ACHN (cell line): ENCODE measurements around the gene NPR3.
A peak's percentile ranks its signal among the peaks of the same experiment; 100 is the strongest.

Source experiments
- DNase-seq: peaks from one replicate; pipeline ENCODE4 v3.0.0-alpha.2; 2015
- in situ Hi-C: cut with HindIII; loops from 2 replicates; pipeline ENCODE4 v1.10.0; 2017; ENCODE audit warnings: low sequenced_read_pairs, low pct_ligation_motif_present, low pct_unique_long_range_greater_than_20kb

NPR3 gene, protein sequence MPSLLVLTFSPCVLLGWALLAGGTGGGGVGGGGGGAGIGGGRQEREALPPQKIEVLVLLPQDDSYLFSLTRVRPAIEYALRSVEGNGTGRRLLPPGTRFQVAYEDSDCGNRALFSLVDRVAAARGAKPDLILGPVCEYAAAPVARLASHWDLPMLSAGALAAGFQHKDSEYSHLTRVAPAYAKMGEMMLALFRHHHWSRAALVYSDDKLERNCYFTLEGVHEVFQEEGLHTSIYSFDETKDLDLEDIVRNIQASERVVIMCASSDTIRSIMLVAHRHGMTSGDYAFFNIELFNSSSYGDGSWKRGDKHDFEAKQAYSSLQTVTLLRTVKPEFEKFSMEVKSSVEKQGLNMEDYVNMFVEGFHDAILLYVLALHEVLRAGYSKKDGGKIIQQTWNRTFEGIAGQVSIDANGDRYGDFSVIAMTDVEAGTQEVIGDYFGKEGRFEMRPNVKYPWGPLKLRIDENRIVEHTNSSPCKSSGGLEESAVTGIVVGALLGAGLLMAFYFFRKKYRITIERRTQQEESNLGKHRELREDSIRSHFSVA

DNA sequence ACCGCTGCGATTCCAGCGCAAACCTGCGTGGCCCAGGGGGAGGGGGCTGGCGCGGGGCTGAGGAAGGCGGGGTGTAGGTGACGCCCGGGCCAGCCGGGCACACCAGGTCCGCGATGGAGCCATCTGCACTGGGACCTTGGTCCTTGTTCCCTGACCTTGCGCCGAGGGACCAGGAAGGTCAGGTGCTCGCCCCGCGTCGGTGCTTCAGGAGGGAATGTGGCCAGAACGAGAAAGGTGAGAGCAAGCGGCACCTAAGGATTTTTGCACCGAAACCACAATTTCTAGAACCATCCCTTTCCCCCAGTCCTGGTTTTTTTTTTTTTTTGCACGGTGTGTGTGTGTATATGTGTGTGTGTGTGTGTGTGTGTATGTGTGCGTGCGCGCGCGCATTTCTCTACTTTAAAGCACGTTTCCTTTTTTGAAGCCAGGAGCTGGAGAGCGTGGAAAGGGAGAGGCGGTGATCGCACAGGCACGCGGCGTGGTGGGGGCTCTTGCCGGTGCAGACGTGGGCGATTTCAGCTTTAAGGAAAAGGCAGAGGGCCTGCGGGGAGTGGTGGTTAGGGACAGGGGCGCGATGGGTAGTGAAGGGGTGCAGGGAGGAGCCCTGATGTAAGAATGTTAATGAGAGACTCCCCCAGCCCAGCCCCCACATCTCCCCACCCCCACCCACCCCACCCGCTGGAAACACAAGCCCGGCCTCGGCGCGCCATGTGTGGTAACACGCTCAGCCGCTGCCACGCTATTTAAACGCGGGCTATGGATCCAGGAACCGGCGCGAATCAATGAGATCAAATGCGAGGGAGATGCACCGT, at the start of gene NPR3:
Gene NPR3, plus strand, starts transcription at position 772 of the 812 bp plus-strand sequence. CDS start 456 bp downstream, outside the sequence.
- DNase-seq = no peak
- in situ Hi-C loops = no loop called here

DNA sequence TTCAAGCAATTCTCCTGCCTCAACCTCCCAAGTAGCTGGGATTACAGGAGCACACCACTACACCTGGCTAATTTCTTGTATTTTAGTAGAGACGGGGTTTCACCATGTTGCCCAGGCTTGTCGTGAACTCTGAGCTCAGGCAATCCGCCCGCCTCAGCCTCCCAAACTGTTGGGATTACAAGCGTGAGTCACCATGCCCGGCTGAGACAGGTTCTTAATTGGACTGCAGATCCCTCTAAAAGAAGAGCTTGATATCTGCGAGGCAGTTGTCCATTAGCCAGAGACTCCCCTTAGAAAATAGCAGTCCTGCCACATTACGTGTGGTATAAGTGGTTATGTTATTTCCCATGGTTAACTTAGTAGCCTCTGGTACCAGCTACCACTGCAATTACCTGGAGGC, 46.6 kb upstream of the NPR3 start:
- DNase-seq = no peak
- in situ Hi-C loops = no loop called here

DNA sequence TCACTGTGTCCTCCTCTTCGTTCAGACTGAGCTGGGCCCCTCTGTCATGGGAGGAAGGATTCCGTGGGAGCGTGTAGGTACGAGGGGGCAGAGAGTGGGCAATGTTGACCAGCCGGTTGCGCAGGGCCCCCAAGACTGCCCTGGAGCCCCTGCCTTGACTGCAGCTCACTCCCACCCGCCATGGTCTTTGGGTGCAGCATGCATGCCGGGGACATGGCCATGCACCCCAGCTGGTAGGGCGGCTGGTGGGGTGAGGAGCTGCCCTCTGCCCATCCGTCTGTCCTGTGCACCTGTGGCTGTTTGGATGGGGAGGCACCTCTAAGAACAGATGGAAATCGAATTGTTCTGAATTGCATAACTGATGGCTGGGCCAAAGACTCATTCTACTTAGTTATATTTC, 42.6 kb upstream of the NPR3 start:
- DNase-seq = no peak
- in situ Hi-C loops = no loop called here

DNA sequence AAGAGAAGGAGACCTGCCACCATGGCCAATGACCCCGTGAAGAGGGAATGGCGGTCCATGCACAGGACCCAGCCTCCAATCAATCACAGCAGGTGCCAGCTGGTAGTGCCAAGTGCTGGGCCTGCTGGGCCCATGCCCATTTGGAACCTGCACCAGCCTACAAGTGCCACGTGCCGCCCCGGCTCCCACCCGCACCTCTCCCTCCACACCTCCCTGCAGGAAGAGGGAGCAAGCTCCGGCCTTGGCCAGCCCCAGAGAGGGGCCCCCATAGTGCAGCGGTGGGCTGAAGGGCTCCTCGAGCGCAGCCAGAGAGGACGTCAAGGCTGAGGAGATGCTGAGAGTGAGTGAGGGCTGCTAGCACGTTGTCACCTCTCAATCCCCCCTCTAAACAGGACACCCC, 37.8 kb upstream of the NPR3 start:
- no peak for DNase-seq
- in situ Hi-C loops = no loop called here

DNA sequence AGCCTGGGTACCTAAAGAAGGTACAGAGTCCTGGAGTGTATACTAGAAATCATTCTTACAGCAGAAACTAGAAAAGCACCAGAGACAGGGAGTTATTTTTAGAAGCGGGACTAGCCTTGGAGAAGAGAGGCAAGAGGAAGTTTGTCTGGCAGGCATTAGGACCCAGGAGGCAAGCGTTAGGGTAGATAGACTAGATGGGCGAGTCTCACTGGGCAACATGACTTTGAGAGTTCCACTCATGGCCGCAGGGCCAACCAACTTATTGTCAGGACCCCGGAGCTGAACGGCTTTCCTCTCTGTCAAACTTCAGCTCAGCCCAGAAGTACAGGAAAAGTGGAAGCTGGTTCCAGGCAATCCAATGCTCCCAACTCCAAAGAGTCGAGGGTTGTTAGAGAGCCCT, 34.1 kb upstream of the NPR3 start:
- no peak for DNase-seq
- in situ Hi-C loops = no loop called here

DNA sequence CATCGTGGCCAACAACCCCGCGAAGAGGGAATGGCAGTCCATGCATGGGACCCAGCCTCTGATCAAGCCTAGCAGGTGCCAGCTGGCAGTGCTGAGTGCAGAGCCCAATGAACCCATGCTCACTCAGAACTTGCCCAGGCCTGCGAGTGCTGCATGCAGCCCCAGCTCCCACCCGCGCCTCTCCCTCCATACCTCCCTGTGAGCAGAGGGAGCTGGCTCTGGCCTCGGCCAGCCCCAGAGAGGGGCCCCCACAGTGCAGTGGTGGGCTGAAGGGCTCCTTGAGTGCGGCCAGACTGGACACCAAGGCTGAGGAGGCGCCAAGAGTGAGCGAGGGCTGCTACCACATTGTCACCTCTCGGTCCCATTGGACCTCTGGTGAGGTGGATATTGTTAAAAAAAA, 32.6 kb upstream of the NPR3 start:
- in situ Hi-C loops = no loop called here
- no peak for DNase-seq

DNA sequence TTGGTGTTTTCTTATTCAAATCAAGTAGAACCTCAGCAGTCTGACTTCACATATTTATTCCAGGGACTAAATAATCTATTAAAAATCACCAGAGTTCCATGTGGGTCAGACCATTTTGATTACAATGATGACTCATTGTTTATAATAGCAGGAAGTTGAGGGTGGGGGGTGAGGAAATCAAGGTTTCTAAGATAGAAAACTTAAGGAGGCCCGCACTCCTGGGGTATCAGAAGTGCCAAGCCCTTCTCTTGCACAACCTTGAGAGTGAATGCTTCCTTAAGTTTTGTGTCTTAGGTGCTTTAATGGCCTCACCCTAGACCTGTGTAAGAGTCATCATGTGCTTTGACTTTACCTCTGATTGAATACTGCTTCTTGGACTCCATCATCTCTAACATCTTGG, 31.9 kb upstream of the NPR3 start:
- DNase-seq = no peak
- in situ Hi-C loops = no loop called here

DNA sequence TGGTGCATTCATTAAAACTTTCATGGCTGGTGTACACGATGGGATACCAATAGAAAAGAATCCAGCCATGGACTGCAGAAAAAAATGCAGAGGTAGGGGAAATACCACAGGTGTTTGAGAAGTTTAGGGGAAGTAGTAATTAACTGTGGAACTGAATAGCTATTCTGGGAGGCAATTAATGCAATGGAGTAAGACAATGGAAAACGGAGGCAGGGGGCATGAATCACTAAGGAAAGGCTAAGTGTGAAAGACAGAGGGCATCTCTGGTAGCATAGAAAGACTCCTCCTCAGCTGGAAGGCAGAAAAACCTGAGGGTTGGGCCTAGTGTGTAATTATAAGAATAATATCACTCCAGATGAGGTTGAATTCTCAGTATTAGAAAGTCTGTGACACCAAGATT, 30.9 kb upstream of the NPR3 start:
- in situ Hi-C loops = no loop called here
- no peak for DNase-seq

DNA sequence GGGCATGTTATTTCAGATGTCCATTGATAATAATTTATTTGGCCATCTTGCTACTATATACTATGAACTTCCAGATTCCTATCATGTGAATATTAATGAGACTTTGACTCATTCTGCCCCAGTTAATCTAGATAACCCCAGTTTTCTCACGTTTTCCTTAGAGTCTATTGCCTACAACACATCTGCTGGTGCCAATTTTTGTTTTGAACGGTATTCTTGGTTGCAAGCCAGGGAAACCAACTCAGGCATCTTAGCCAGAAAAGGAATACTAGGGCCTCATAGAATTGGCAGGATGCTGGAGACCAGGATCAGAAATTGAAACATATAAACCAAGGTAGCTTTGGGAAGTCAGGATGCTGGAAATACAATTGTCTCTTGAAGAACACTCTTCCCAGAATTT, 28.0 kb upstream of the NPR3 start:
- DNase-seq = no peak
- in situ Hi-C loops = no loop called here

DNA sequence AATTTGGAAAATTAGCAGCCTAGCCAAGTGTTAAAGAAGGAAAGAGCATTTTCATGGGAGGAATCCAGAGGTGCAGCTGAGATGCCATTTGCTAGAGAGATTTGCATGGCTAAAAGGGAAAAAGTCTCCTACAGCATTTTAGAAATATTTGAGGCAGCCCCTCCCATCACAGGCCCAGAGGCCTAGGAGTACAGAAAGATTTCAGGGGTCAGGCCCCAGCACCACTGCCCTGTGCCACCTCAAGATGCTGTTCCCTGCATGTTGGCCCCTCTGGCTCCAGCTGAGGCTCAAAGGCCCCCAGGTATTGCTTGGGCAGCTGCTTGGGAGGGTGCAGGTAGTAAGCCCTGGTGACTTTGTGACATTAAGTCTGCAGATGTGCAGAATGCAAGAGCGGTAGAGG, 26.9 kb upstream of the NPR3 start:
- in situ Hi-C loops = no loop called here
- no peak for DNase-seq

DNA sequence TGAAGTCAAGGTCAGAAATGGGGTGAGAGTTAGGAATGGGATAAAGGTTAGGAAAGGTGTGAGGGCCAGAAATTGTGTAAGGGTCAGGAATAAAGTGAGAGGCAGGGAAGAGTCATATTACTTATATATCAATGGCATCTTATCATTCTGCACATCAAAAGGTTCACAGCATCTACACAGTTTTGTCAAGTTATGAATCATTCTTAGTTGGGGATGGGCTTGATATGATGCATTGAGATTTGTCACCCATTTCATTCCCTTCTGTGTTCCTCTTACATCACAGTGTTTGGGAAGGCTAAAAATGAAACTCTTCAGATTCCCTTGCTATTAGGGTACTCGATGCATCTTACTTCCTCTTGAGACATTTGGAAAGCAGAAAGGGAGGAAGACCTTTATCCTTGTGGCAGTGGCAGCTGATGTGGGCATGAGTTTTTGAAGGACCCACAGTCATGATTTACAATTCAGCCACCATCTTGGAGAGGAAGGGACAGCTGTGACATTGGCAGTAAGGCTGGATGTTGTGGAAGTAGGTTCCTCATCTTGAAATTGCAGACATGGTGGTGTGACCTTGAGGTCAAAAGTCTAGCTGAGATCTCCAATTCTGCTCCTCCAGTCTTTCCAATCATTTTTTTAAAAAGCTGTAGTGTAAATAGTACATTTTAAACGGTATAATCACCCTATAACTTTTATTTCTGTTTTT, 24.2 kb upstream of the NPR3 start:
- in situ Hi-C loops = no loop called here
- no peak for DNase-seq

DNA sequence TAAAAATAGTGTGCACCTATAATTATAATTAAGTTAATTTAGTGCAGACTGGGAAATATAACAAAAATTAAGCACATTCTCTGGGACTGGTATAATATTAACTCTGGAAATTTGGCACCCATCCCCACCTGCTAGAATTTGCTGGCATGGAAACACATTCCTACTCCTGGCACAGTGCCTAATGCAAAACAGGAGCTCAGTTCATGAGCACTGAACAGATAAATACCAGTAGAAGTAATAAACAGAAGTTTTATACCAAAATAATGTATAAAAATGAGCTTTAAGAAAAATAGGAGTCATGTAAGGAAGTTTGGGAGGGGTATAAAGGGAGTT, 23.7 kb upstream of the NPR3 start:
- DNase-seq = no peak
- in situ Hi-C loops = no loop called here

DNA sequence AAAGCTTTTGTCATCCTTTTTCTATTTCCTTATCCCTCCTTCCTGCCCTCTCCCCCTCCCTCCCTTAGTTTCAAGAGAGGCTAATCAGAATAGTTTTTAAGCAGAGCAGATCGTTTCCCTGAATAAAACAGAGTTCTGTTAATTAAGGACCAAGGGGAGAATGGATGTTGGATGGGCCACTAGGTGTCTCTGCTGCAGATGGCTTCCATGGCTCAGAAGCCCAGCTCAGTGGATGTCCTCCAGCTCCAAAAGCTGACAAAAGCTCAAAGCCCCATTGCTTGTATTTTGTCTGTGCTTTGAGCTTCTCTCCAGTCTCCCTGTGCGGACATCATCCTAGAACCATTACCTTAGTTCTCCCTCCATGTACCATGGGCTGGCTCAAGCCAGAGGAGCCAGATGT, 21.0 kb upstream of the NPR3 start:
- in situ Hi-C loops = no loop called here
- DNase-seq = no peak

DNA sequence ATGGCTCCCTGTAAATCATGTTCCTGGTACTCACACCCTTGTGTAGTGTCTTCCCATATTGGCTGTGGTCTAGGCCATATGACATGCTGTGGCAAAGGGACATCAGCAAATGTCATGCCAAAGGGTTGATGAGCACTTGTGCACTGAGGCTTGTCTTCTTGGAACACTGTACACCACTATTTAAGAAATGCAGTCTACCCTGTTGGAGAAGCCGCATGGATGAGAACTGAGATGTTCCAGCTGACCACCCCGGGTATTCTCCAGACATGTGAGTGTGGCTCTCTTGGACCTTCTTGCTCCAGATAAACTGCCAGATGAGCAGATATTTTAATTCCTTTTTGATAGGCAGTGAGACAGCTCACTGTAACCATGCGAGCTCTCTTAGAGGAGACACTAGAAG, 20.5 kb upstream of the NPR3 start:
- DNase-seq = no peak
- in situ Hi-C loops = no loop called here

DNA sequence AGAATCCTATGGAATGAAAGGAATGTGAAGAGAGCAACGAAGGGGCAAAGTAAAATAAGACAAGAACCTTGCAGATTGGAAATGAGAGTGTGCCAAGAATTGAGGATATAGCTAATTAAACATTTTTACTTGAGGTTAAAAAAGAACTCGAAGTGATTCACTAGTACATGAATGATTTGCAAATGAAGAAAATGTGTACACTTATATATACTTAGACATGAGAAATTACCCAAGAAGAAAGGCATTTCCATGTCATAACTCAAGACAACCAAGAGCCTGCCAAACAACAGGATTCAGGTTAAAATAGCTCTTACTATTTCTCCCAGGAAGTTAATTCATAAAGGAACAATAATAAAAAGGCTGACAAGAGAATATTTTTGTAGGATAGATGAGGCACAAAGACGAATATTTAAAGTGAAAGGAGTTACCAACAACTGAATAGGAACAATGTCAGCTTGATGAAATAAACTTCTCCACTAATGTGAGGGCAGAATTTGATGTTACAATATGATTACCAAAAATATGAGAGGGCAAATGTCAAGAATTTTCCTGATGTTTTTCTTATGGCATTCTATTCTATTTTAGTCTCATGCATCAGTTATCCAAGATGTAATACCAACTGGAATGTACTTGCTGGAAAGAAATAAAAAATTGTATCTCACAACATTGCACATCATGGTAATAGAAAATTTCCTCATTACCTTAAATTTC, 18.9 kb upstream of the NPR3 start:
- DNase-seq = no peak
- in situ Hi-C loops = no loop called here

DNA sequence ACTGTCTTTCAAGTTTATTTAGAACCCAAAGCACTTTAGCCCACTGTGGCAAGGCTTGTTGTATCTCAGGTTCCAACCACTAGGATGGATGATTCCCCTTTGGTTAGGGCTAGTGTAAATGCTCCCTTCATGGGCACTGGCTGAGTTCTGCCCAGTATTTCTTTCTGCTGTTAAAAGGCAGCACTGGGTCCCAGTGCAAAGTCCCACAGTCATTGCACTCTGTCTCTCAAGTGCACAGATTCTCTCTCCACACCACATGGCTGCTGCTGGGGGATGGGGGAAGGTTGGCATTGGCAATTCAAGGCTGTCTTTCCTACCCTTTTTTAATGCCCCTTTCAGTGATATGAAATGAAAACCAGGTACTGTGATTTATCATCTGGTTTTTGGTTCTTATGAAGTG, 7.2 kb upstream of the NPR3 start:
- in situ Hi-C loops = no loop called here
- no peak for DNase-seq

DNA sequence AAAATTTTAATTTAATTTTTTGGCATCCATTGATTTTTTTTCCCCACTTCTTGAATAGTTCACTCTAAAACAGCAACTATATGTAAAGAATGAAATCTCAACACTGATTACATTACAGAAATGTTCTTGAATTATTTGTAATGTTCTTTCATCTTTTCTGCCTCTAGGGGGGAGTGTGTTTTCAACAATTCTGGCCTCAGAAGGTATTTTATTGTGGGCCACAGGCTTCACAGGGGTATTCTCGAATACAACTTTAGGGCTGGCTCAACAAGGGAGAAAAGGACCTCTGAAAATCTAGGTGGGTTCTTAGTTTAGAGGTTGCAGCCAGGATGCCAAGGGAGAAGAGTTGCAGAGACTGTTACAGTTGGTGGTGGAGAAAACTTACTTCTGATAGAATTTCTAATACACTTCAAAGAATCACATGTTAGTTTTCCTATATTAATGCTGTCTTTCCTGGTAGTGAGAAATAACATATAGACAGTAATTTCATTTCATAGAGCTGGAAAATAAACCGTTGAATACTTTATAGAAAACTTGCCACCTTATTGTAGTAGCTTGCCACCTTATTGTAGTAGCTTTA, 3.6 kb upstream of the NPR3 start:
- DNase-seq = peak; percentile 32
- in situ Hi-C loops = no loop called here

DNA sequence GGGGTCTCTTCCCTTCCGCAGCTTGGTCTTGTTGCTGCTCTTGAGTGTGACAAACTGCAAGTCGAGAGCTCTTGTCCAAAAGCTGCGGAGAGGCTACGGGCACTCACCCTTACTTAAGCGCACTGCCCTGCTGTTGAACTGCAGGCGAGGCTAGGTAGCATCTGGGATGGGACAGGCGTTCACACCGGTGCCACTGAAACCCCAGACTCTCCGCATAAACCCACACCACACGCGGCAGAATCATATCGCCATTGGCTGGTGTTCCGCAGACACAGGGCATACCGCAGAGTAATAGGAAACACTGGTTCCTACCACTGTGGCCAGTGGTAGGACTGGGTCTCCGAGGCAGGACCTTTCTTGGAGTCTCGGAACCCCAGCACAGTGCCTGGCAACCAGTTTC, 2.2 kb upstream of the NPR3 start:
- DNase-seq = no peak
- in situ Hi-C loops = no loop called here
